Natural killer cell (primary cell): Measurements from ENCODE around the gene PRRX2. TPM values are rescaled to one million over a fixed set of nuclear protein-coding genes. Genes with fewer than 3 reads are reported as not detected.

ENCODE experiments used
- ATAC-seq, 3 donors: fragments of 150-1000 bp in 2 of 3; fragments of 200-7000 bp in 1 of 3; cut with Tn5 transposase; 1 replicate in 1 of 3; 2 replicates in 2 of 3; pipeline ENCODE4 v1.10.0; 2021; ENCODE audit warnings: mild to moderate bottlenecking in 2 of 3, moderate library complexity in 2 of 3
- DNase-seq, 2 donors: peaks; one replicate each; pipeline versions ENCODE4 v3.0.0 to v3.0.0-alpha.2; 2013 to 2021; ENCODE audit warnings: mixed read lengths in 1 of 2
- H3K27ac ChIP-seq: one replicate; pipeline ENCODE4 v1.5.1; 2013; ENCODE audit warnings: mild to moderate bottlenecking, low read length
- H3K27me3 ChIP-seq: one replicate; pipeline ENCODE4 v1.6.1; 2013; ENCODE audit warnings: low read length; ENCODE audit not compliant: control insufficient read depth, insufficient read depth
- H3K36me3 ChIP-seq: one replicate; pipeline ENCODE4 v1.6.1; 2013; ENCODE audit warnings: low read length; ENCODE audit not compliant: control insufficient read depth, insufficient read depth
- H3K4me1 ChIP-seq: one replicate; pipeline ENCODE4 v1.6.1; 2013; ENCODE audit warnings: low read length; ENCODE audit not compliant: control insufficient read depth, insufficient read depth
- H3K4me3 ChIP-seq: one replicate; pipeline ENCODE4 v1.5.1; 2013; ENCODE audit warnings: low read length
- H3K9me3 ChIP-seq: one replicate; pipeline ENCODE4 v1.6.1; 2013; ENCODE audit warnings: low read length; ENCODE audit not compliant: control insufficient read depth, insufficient read depth
- H3K27ac Mint-ChIP-seq, 2 donors: one replicate each; pipeline ENCODE4 v1.8.0; 2022; ENCODE audit warnings: mild to moderate bottlenecking in 2 of 2, mixed read lengths in 2 of 2, moderate library complexity in 1 of 2
- H3K27me3 Mint-ChIP-seq, 2 donors: one replicate each; pipeline ENCODE4 v1.8.0; 2022; ENCODE audit warnings: low read depth in 2 of 2, mixed read lengths in 2 of 2
- H3K36me3 Mint-ChIP-seq: one replicate; pipeline ENCODE4 v1.8.0; 2022; ENCODE audit warnings: mixed read lengths
- H3K4me1 Mint-ChIP-seq, 2 donors: one replicate each; pipeline ENCODE4 v1.8.0; 2022; ENCODE audit warnings: mixed read lengths in 2 of 2
- H3K4me3 Mint-ChIP-seq: one replicate; pipeline ENCODE4 v1.8.0; 2022; ENCODE audit warnings: mild to moderate bottlenecking, moderate library complexity, mixed read lengths
- H3K9me3 Mint-ChIP-seq, 2 donors: one replicate each; pipeline ENCODE4 v1.8.0; 2022; ENCODE audit warnings: mixed read lengths in 2 of 2
- CTCF ChIP-seq: fragments of 200-600 bp; IDR thresholded peaks from one replicate; pipeline ENCODE4 v1.8.0; 2022; ENCODE audit warnings: antibody characterized with exemption
- WGBS: methylation state at CpG from one replicate; pipeline ENCODE4 v1.1.7; 2013; ENCODE audit warnings: missing lambda C conversion rate; ENCODE audit not compliant: insufficient coverage; 5-methylcytosine and 5-hydroxymethylcytosine counted together
- intact Hi-C: fragments of 100-400 bp; cut with micrococcal nuclease; formaldehyde crosslinking; loops from one replicate; pipeline ENCODE4 v1.14.2; 2022
- total RNA-seq, 4 donors: library from RNA; stranded (reverse); fragments of 120-200 nt in 1 of 4; gene quantifications; one replicate each; pipeline versions ENCODE4 v1.2.3 to v1.2.4, GENCODE V29; 2013 to 2022

Gene PRRX2
- total RNA-seq, 3 donors from 2014 or later (not counting 1 experiment from before 2014, with no cell fraction given): not detected

- intact Hi-C loops: no loop called here
- no peak for ATAC-seq
- Mint-ChIP-seq H3K4me3 (no peak overlapping the region), H3K27me3 (peaks cover 0 to 2% of the 10 kb centered on the region in 2 donors), H3K9me3 (no peaks in the 10 kb centered on the region), H3K36me3 (no peaks in the 10 kb centered on the region), H3K27ac (no peak overlapping the region), H3K4me1 (no peaks in the 10 kb centered on the region)
- Histone ChIP-seq H3K36me3 (no peaks in the 10 kb centered on the region), H3K27ac (no peak overlapping the region), H3K4me1 (no peaks in the 10 kb centered on the region), H3K4me3 (no peak overlapping the region), H3K27me3 (no peaks in the 10 kb centered on the region), H3K9me3 (no peaks in the 10 kb centered on the region)
- no peak for TF ChIP-seq CTCF
- 84% methylated on average over 10 of the region's 10 CpGs for WGBS
- DNase-seq: no peak
Measured at GRCh38 chr9:129648764-129649115, 16.7 kb upstream of the PRRX2 start.

GRCh38 chr9:129649726-129650679 is 15.4 kb upstream of the PRRX2 start:
- intact Hi-C loops: no loop called here
- Histone ChIP-seq H3K4me1 (no peaks in the 10 kb centered on the region), H3K36me3 (no peaks in the 10 kb centered on the region), H3K4me3 (no peak overlapping the region), H3K27me3 (no peaks in the 10 kb centered on the region), H3K9me3 (no peaks in the 10 kb centered on the region), H3K27ac (no peak overlapping the region)
- ATAC-seq: no peak
- no peak overlapping the region for H3K4me3 Mint-ChIP-seq
- no peaks in the 10 kb centered on the region for H3K9me3 Mint-ChIP-seq
- no peak overlapping the region for H3K27ac Mint-ChIP-seq
- H3K36me3 Mint-ChIP-seq: no peaks in the 10 kb centered on the region
- H3K4me1 Mint-ChIP-seq: no peaks in the 10 kb centered on the region
- whole genome bisulfite sequencing: 90% methylated on average over 20 of the region's 20 CpGs
- TF ChIP-seq CTCF: no peak
- DNase-seq: no peak
- peaks cover 0 to 2% of the 10 kb centered on the region in 2 donors for H3K27me3 Mint-ChIP-seq

- Mint-ChIP-seq H3K27ac (no peak overlapping the region), H3K36me3 (no peaks in the 10 kb centered on the region), H3K9me3 (no peaks in the 10 kb centered on the region), H3K27me3 (peaks cover 1 to 2% of the 10 kb centered on the region in 2 donors), H3K4me3 (no peak overlapping the region), H3K4me1 (no peaks in the 10 kb centered on the region)
- H3K4me1 ChIP-seq: no peaks in the 10 kb centered on the region
- TF ChIP-seq CTCF: no peak
- DNase-seq: no peak
- ATAC-seq: no peak
- H3K27ac ChIP-seq: no peak overlapping the region
- 91% methylated on average over 10 of the region's 10 CpGs for WGBS
- no peaks in the 10 kb centered on the region for H3K36me3 ChIP-seq
- H3K9me3 ChIP-seq: no peaks in the 10 kb centered on the region
- H3K4me3 ChIP-seq: no peak overlapping the region
- H3K27me3 ChIP-seq: no peaks in the 10 kb centered on the region
- intact Hi-C loops: no loop called here
Measured at GRCh38 chr9:129650680-129651235, 14.7 kb upstream of the PRRX2 start.
